HG02763 (cell line): Measurements from ENCODE around the gene CHAT.

Experiments
- ATAC-seq: cut with Tn5 transposase; IDR thresholded peaks from one replicate; pipeline ENCODE4 v1.9.1; 2021; ENCODE audit warnings: mild to moderate bottlenecking, moderate library complexity; ENCODE audit not compliant: unreplicated experiment

CHAT gene

DNA sequence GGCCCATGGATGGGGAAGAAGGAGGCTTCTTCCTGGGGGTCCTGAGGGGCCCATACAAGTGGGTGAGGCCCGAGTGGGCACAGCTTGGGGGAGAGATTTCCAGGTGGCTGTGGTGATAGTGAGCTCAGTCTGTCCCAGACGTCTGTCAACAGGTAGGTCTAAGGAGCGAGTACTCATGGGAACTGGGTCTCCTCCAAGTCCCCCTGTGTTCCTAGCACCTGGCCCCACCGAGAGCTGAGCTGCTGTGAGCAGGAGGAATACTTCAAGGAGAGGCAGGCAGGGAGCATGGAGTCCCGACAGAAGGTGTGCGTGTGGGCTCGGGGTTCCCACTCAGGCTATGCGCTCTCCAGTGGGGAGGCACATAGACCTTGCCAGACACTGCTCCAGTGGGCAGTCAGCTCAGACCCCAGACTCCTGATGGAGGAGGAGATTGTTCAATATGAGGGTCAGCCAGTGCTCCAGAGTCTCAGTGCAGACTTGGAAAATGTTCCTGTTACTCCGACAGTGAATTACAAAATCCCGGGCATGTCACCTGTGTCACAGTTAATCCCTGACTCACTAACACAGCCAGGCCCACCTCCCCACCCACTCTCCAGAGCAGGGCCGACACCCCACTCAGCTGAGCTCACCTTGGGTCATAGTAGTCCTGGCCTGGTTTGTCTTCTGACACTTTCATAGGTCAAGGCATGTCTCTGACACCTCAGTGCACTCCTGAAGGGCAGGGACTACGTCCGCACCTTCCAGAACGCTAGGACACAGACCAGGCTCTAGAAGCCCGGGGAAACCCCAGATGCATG is 37.4 kb downstream of the CHAT start:
- no peak for ATAC-seq

DNA sequence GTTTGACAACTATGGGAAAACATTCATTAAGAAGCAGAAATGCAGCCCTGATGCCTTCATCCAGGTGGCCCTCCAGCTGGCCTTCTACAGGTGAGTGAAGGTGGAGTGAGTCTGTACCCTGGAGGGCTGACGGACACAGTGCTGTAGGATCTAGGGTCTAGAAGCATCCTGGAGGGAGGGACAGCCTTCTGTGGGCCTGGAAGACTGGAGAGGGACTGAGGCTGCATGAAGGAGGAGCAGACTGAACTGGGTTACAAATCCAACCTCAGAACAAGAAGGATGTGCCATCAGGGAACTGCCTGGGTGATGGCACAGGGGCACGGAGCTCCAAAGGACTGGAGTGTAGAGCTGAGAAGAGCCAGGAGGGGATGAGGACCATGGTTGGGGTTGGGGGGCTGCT is 38.1 kb downstream of the CHAT start:
- no peak for ATAC-seq

DNA sequence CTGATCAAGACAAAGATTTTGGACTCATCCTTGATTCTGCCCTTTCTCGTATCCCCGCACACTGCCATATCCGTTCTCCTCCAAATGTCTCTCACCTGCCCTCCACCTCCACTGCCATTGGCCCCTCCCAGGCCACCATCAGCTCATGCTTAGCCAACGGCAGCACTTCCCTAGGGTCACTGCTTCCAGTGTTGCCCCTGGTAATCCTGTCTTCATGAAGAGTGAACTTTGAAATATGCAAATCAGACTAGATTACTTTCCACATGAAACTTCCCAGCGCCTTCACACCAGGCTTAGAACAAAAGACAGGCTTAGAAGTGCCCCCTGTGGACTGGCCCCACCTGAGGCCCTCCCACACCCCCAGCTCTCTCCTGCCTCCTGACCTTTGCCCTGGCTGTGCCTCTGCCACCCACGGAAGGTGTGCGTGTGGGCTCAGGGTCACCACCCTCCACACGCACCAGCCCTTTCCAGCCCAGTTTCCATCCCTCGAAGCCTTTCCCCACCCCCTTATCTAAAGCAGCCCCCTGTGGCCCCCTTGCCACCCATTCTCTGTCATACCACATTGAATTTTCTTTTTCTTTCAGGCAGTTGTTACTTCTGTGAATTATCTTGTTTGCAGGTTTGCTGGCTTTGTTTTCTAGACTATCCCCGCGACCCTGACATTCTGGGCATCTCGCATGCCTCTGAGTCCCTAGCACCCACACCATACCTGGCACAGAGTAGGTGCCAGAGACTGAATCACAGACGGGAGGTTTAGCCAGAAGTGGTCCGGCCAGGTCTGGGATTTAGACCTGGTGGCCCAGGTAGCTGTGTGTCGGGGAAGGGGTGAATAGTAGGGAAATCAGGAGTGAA is 38.8 kb downstream of the CHAT start:
- ATAC-seq = no peak

DNA sequence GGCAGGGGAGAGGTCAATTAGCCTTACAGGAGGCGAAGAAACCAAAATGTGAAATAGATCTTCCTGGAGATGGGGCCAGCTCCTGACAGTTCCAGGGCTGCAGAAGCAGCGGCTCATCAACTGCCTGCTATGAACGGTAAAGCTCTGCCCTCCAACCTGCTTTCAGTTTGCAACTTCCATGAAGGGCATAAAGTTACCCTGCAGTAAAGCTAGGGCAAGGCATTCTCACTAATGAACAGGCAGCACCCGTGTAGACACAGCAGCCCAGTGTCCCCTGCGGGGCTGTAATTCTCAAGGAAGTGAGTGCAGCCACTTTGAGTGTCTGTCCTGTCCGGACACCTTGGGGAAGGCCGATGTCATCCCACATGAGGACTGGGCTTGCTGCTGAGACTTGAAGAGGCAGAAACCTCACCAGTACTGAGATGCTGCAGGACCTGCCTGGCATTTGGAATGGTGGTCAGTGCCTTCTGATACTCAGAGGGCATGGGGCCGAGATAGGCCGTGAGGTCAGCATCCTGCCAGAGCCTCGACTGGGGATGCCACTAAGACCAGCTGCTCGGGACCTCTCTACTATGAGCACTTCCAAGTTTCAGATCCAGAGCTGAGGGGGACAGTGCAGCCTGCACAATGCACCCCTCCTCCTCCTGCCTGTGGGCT is 39.6 kb downstream of the CHAT start:
- no peak for ATAC-seq

DNA sequence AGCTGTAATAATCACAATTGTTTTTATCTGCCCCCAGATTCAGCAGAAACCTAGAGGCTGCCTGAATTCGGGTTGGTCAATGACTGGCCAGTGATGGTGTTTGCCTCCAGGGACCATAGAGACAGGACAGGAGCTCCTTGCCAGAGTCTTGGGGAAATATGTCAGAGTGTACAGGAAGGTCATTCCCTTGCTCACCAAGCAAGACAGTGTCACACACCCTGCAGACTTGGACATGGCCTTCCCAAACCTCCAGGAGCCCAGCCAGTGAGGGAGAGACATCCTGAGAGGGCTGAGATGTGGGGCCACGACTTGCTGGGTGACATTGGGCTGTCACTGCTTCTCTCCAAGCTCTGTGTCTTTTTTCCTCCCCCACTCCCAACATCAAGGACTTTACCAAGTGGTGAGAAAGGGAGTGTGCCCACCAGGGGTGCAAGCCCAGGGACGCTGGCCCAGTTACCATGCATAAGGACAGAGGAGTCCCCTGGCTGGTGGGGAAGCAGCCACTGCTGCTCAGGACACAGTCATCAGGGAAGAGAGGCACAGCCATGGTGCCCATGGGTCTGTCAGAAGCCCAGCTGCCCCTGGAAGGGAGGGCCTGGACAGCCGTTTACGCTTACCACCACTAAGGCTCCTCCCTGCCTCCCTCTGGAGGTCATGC is 40.3 kb downstream of the CHAT start:
- no peak for ATAC-seq

DNA sequence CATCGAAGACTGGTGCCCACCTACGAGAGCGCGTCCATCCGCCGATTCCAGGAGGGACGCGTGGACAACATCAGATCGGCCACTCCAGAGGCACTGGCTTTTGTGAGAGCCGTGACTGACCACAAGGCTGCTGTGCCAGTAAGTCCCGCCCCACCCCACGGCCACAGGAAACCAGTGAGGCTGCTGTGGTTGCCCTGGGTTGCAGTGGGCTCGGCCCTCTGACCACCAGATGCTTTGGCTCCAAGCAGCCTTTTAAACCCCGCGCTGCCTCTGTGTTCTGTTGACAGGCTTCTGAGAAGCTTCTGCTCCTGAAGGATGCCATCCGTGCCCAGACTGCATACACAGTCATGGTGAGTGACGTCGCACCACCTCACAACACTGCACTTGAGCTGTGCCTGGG is 41.3 kb downstream of the CHAT start:
- ATAC-seq = no peak

DNA sequence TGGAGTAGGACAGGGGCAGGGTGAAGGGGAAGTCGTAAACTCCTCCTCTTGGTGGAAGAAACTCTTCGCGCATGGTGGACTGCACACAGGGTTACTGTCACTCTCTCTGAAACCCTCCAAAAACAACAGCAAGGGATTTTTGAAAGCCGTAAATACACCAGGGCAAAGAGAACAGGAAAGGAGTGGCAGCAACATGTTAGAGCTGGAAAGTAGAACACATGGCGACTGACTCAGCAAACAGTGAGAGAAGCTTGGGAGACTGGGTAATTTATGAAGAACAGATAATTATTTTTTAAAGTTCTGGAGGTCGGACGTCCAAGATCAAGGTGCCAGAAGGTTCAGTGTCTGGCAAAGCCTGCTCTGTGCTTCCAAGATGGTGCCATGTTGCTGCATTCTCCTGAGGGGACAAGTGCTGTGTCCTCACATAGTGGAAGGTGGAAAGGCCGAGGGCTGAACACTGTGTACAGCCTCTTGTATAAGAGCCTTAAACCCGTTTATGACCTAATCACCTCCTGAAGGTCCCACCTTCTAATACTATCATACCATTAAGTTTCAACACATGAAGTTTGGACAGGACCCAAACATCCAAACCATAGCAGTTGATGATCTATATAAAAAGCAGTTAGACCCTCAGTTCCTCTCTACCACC is 43.1 kb downstream of the CHAT start:
- no peak for ATAC-seq

DNA sequence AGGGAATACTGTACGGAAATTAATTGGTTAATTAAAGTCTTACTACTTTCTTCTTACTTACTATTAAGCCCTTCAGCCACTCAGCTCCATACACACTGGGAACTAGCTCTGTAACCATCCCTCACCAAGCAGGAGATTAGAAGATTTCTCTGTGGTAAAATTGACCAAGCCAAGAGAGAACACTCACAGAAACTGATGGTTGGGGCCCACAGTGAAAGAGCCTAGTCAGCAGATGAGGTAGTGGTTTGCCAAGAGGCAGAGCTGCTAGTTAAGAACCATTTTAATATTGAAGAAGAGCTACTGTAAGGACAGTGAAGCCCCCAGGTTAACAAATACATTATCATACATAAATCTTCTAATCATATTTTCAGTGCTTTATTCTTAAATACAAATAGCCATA is 43.8 kb downstream of the CHAT start:
- no peak for ATAC-seq

DNA sequence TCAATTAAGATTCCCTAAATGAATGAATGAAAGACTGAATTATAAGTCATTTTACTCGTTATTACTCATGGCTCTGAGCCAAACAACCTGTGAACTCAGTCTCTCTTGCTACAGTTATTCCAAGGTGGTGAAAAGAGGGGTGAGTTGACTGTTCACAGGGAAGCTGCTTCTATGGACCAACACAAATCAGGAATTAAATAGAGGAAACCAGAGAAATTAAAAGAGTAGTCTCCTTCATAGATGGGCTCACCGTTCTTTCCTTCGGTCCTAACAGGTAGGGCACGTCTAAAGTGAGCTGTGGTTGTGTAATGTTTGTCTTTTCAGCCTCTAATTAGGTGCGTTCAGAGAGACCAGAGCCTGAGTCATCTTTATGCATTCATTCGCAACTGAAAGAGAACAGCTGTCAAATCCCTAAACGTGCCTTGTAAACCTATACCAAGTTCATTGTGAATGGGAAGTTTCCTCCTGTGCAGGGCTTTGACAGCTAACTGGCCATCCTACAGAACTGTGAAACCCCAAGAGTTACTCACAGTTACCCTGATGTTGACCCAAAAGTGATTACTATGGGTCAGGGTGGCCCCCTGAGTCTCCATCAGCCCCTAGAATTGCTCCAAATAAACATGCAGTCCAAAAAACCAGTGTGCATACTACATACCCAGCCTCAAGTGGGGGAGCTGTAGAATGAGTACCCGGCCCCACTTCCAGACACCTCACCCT is 47.5 kb downstream of the CHAT start:
- no peak for ATAC-seq

DNA sequence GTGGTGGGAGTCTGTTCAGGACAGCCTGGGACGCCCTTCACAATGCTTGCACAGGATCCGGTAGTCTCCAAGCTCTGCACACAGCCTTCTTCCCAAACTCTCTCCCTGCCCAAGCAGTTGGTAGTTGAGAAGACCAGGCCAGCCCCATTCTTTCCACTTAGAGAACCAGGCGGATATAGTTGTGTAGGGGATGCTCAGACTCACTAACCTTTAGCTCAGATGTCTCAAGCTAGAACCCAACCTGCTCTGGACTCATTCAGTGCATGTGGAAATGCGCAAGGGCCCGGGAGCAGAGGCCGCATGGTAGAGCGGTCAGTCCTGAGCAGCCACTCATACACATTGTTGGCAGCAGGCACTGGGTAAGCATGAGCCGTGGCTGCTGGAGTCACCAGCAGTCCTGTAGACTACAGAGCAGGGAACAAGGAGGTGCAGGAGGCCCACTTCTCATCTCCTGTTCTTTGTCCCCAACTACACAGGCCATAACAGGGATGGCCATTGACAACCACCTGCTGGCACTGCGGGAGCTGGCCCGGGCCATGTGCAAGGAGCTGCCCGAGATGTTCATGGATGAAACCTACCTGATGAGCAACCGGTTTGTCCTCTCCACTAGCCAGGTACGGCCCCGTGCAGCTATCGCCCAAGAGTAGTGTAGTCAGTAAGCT is 48.5 kb downstream of the CHAT start:
- ATAC-seq = no peak

DNA sequence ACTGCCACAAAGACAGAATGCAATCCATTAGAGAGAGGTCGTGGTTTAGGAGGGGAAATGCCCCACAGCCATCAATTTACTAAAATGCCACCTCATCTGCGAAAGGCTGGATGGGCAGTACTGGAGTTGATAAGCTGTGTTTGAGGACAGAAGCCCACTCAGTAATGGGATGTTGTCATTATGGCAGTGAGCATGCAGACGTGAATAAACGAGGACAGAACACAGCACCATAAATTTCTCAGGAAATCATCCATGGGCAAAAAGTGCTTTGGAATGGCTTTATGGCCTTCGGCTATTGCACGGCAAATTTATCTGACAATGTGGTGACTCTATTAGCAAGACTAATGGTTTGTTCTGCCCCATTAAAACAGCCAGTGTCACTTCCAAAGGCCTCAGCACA is 49.8 kb downstream of the CHAT start:
- ATAC-seq = no peak

DNA sequence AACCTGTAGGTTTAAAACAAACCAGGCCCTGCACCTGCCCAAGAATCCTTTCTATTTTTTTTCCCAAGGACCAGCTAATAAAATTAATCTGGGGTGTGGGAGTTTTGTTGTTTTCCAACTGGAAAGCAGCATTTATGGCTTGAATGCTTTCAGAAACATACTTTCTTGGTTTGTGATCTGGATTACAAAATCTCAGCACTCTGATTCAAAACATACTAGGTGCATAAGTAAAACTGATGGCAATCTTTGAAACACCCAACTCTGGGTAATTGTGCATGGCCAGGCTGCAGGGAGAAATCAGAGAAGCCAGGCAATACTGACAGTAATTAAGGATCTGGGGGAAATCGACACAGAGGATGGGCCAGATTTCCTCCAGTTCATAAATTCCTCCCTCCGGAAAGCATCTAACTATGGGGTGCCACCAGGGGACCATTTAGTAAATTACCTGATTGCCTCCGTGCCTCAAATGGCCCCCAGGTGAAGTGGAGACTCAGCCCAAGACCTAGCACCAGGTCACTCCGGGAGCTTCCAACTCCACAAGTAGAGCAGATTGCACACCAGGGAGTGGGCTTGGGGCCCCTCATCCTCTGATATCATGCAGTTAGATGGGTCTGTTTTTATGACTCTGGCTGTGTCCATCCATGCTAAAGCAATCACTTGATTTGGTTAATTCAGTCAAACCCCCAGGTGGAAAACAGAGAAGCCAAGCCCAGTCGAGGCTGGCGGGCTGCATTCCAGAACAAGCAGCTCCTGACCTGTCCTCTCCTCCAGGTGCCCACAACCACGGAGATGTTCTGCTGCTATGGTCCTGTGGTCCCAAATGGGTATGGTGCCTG is 50.4 kb downstream of the CHAT start:
- ATAC-seq = no peak

DNA sequence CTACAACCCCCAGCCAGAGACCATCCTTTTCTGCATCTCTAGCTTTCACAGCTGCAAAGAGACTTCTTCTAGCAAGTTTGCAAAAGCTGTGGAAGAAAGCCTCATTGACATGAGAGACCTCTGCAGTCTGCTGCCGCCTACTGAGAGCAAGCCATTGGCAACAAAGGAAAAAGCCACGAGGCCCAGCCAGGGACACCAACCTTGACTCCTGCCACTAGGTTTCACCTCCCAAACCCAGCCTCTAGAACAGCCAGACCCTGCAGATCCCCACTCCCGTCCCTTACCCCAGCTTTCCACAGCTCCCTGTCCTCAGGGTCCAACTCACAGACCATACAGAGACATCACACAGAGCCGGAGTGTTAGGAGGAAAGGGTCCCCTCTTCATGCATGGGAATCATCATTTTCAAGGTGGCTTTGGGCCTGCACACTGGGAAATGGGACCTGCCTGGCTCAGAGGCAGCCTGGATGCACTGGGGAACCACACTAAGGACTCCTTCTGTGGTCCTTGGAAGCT is 51.1 kb downstream of the CHAT start:
- ATAC-seq = no peak

DNA sequence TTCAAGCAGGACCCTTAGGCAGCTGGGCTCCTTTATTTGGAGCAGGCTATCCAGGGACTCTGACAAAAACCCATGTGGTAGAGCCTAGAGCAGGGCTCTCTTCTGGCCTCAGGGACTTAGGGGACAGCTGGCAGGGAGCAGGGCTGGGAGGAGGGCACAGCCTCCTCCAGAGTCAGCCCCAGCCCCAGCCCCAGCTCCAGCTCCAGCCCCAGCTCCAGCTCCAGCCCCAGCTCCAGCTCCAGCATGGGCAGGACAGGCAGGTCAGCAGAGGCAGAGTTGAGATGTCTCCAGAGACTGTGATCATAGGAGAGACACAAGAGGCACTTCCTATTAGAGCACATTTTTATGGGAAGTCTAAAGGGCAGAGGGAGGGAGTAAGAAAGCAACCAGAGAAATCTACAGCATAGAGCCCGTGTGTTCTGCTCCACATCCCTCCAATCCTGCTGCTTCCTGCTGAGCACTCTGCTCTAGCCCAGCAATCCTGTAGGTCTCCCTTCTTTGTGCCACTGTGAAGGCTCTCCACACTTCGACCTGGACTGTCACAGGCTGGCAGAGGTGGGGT is 52.3 kb downstream of the CHAT start:
- ATAC-seq = no peak

DNA sequence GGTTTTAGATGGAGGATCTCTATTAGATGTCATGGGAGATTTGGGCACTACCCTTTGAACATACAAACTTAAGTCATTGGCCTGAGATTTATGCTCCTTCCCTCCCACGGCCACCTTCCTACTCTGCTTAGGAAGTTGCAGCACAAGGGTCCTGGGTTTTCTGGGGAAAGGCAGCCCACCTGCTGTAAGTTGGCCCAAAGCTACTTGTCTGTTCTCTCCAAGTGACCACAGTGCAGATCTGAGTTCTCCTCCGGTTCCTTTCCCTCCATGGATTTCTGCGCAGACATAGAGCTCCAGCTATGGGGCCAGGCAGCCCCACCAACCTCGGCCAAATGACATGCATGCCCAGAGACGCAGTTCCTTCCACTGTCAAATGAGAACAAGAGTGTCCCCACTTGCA is 52.8 kb downstream of the CHAT start:
- ATAC-seq = no peak

DNA sequence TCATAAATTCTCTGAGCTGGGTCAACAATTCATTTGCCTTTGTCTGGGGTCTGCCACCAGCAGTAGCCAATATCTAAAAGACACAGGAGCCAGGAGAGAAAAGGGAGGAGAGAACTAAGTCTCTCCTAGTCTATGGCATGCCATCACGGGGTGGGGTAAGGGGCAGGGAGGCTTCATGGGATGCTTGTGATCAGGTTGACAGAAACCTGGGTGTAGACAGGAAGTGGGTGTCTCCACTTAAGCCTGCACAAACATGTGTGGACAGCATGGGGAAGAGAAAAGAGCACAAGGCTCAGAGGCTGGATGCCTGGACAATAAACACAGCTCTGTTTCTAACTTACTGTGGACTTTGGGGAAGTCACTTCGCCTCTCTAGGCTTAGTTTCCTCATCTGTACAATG is 54.2 kb downstream of the CHAT start:
- ATAC-seq = no peak

DNA sequence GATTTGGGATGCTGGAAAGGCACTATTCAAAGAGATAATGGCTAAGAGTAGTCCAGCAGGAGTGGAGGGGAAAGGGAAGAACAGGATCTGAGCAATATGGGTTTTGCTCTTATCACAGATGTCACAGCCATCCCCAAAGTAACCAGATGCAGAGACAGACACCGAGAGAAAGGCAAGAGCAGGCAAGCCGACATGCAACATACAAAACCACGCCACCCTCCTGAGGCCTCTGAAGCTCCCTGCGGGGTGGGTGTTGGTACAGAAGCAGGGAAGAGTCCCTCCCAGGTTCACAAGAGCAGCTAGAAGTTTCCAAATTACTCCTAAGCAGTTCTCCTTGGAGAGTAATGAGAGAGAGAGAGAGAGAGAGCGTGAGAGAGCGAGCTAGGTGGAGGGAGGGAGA is 54.8 kb downstream of the CHAT start:
- no peak for ATAC-seq

DNA sequence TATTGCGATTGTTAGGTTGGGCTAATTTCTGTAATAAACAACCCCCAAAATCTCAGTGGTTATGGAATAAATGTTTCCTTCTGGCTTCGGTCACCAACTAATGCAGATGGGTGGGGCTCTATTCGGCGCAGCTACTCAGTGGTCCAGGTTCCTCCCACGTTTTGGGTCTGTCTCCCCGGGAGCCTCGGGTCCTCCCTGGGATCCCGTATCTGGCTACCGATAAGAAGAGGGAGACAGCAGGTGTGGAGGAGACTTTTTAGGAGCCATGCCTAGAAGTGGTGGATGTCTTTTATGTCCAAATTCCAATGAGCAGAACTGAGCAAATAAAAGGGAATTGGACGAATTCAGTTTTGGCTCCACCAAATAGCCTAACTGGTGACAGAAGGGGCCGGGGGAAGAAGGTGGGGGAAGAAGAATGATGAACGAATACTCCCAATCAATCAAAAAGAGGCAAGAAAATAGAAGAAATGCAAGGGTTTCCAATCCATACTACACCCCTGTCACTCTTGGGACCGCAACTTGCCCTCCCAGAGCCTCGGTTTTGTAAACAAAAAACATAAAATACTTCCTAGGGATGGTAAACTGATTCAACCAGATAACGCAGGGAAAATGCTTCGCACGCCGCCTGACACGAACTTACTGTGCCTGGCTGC is 65.1 kb downstream of the CHAT start:
- ATAC-seq = no peak
